Activated T-cell treated with anti-CD3 and anti-CD28 coated beads, Interleukin-2, amount 50 U/mL, for 48 hours (primary cell): ENCODE measurements around the gene LYPD1.
A peak's percentile ranks its signal among the peaks of the same experiment; 100 is the strongest.

Source experiments
- DNase-seq, 2 experiments: peaks; one replicate each; pipeline ENCODE4 v3.0.0-alpha.2; 2020

The LYPD1 gene

DNA sequence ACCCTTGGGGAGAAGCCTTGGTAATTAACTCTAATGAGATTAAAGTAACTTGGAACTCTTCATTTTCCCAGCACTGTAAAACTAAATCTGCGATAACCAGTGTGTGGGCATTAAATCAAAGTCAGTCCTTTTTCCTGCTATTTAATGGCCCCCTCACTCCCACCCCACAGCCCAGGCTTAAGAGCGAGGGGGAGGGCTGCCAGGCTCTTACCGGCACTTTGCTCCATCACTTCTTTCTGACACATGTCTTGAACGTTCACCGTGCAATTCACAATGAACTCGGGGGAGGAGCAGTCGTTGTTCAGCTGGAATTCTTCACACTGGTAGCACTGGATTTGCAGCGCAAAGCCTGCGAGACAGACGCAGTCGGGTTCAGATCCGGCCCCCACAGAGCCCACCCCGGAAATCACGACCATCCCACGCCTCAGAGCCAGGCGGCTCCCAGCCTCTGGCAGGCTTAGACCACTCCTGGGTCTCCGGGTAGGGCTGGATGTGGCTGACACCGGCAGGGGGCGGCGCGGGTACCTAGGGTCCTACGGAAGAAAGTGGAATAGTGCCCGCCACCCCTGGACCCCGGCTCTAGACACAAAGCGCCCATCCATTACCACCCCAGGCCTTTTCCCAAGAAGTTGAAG is 1.7 kb downstream of the LYPD1 start:
- DNase-seq, result peak in 1 of 2 experiments; percentile 12

DNA sequence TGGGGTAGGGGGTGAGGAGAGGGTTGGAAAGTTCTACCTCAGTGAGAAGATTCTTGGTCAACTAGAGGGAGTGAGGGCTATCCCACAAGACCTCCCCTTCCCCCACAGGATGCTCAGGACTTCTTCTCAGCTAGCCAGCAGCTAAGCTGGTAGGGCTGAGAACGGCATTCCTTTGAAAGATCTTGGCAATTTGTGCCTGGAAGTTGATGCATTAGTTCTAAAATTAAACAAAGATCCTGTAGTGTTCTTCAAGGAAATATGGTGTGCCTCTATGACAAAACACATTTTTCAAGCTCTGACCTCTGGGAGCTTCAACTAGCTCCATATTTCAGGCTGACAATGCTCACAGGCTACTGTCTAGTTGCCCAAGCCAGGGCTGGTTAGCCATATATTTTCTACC is 2.3 kb downstream of the LYPD1 start:
- no peak for DNase-seq

DNA sequence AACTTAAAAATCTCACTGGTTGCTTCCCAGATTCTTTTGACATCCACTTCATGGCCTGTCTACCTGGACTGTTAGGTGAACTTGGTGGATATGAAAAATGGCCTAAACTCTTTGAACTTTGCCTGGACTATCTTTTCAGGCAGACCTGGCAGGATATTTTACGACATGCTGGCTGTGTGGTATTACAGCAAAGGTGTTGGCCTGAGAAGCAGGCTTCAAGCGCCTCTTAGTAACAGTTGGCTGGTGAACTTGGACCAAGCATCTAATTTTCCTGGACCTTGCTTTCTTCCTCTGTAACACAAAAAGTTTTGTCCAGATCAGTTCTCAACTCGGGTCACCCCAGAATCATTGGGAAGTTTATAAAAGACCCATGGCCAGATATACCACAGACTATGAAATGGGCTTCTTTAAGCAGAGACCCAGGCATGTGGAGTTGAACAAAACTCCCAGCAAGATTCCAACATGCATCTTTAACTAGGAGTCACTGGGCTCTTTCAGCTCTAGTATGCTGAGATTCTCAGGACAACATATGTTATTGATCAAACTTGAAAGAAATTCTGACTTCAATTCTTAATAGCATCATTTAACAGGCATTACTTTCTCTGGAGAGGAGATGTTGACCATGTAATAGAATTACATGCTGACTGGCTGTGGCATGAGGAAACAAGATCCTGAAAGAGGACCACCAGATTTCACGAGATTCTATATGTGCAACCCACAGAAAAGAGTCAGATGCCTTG is 4.4 kb downstream of the LYPD1 start:
- DNase-seq, result no peak

DNA sequence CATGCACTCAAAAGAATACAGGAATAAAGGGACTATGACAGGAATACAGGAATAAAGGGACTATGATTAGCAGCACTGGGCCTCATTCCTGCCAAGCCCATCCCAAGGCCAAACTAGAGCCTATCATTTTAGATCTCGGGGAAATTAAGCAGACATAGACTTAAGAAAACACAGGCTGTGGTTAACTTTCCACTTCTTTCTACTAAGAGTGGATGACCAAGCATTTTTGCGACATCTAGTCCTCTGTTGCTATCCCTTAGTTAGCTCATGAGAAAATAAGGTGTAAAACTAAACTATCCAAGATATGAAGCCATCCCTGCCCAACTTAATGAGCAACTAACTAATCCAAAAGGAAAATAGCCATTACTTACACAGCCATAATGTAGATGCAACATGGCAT is 5.9 kb downstream of the LYPD1 start:
- no peak for DNase-seq

DNA sequence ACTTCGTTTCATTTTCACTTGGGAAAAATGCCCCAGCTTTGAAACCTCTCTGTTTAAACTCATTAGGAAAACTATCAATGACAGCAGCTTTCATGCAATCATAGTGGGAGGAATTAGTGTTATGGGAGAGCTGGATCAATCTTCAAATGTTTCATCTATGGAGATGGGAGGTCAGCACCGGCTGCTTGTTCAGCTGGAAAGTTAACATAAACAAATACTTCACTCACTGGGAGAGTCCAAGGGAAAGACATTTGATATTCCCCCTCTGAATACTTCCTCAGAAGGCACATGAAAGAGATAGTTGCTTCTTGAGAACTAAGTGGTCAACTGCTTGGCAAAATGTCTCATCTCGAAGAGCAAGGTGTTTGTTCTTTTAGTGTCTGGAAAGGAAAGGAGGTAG is 7.3 kb downstream of the LYPD1 start:
- no peak for DNase-seq

DNA sequence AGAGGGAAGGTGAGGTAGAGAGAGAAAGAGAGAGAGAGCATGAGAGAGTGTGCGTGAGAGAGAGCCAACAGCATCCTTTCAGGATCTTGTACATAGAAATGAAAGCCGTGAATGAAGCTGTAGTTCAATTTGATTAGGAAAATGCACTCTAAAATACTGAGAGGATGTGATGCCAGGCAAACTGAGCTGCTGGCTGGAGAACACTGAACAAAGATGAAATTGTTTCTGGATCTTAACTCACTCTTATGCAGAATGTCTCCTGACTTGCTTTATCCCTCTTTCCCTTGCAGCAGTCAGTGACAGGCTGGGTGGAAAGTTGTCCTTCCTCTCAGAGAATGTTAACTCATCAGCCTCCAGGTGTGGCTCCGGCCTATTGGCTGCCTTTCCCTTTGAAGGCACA is 10.7 kb downstream of the LYPD1 start:
- DNase-seq, result no peak

DNA sequence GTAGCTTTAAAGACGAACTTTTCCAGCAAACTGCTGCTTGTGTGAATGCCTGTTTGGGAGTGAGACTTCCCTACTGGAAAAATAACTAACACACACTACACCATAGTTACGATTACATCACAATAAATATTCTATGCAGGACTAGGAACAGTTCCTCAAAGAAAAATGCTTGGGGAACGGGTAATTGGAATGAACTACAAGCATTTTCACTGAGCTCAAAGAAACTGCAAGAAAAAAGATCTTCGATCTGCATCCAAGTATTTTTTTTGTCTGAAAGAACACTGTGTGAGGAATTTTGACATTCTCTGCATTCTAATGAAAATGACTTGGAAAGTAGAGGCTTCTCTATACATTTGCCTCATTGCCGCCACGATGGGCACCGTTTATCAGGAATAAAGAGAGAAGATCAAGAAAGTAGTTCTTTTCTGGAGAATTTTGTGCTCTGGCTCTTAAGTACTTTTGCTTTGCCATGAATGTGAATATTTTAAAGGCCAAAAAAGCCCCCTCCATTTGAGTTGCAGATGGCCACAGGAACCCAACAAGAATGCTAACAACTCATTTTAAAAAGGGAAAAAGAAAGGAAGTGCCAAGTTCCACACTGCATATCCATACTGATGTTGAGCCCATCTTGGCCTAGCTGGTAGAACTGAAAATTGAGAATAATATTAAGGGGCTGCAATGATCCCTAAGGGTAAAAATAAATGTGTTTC is 13.6 kb downstream of the LYPD1 start:
- DNase-seq, result no peak

DNA sequence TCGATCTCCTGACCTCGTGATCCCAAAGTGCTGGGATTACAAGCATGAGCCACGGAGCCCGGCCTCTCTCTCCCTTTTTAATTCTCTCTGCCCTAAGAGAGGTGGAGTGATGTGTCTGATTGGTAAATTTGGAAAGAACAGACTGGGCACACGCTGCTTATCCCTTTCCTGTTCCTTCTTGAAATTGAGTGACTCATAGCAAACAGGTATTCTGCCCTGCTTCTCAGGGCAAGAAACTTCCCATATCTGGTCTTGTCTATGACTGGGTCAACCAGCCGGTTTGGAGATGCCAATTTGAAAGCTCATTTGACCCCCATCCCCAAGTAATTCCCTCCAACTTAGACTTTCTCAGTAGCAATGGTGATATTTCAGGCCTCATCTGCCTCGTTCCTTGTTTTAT is 15.0 kb downstream of the LYPD1 start:
- DNase-seq, result no peak

DNA sequence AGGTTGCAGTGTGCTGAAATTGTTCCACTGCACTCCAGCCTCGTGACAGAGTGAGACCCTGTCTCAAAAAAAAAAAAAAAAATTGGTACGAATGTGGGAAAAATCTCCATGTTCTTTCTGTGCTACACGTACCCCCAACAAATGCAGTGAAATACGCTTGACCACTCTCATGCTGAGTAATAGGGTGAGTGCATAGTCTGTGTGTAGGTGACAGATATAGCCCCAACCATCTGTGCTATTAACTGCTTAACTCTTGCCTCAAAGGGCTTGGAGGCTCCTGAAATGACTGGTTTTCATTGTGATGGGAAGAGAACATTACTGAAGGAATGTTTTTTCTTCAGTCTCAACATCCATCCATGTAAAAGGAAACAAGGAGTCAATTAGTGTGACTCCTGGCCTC is 15.7 kb downstream of the LYPD1 start:
- no peak for DNase-seq

DNA sequence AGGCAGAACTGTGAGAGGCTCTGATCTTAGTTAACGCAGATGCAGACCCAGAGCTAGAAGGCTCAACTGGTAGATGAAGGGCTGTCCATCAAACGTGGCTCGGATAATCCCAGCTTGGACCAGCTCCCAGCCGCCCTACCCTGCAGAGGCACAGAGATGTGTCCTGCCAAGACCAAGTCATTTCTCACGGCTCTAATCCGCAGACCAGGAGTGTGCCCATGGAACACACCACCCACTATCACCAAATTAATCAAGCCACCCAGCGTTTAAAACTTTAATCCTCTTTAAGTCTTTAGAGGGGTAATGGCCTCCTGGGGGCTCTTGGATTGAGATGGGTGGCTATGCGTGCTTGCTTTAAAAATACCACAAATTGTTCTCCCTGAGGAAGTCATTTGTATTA is 17.5 kb downstream of the LYPD1 start:
- no peak for DNase-seq

DNA sequence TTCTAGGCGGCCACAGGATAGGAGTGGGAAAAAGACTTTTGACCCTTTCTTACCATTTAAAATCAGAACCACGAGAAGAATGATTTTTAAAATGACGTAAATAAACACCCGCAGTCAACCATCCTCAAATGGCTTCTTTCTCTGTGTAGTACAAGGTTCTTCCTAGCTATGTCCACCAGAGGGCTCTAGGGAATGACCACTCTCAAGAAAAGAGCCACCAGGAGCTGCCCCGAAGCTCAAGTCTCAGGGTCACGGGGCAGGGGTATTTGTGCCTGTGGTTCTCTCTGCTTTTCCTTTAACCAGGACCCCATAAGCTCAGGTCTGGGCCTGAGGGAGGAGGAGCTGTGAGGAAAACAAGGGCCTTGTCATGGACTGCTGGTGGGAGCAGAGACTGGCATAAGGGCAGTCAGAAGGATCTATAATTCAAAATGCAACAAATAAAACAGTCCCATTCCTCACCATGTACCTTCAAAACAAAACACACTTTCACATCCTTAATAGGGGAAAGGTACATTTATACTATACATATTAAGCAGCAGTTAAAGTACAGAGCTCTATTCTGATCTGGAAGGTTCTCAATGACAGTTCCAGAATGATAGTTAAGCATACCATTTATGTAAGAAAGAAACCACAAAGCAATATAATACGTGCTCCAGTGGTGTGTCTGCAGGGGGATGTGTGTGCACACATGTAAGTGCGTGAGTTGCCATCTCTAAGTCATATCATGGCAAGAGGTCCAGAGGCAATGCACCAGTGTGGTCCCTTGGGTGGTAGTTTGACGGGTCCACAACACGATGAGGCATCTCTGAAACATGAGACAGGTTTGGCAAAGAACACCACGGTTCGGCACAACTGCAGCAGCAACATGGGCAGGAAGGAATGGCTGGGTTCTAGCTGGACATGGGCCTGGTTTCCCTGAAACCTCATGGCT is 18.6 kb downstream of the LYPD1 start:
- DNase-seq, result no peak

DNA sequence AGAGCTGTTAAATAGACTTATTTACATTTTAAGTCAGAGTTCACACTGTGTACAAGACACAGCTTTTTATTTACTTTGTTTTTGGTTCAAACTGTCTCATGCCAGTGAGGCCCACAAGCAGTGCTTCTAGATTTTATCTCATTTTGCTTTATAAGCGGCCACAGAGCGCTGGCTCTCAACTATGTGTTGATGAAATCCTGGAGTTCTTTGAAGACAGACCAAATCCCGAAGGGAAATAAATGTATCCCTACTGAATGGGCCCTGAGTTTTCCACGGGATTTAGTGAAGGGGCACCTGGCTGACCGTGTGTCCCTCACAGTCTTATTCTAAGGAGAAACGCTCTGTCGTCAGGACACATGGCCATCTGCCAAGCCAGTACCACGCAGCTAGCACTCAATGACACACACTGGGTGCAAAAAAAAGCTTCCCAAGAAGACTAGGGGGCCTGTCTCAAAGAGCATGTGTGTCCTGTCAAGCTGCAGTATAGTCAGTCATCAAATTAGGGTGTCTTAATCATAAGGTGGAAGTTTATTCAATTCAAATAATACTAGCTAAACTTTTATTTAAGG is 23.4 kb downstream of the LYPD1 start:
- no peak for DNase-seq

DNA sequence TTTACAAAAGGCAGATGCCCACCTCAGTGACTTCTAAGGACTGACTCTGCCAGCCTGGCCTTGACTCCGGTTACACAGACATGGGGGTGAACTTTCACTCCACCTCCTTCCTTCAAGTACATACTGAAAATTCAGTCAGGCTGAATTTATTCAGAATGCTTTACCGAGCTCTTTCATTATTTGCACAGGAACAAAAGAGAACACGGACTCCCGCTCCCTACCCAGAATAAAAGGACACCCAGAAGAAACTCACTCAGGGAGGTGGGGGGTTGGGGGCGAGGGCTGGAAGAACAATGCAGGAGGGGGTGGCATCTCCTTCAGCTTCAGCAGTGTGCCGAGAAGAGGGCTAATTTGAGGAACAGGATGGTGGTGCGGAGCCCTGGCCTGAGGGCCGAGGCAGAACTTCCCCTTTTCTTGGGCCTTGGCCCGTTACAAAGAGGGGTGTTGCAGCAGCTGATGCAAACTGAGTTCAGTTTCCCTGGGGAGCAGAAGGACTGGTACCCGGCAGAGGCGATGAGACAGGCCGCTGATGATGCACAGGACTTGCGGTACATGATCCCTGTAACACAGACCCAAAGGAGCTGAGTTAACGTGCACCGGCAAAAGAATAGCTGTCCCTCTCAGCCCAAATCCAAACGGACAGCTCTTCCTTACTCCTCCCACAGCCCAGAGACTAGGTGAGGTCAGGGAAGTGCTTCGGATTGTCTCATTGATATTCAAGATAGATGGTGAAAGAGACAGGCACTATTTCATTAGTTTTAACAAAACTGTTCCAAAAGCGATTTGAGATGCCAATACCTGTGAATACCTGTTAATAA is 24.1 kb downstream of the LYPD1 start:
- DNase-seq, result no peak

DNA sequence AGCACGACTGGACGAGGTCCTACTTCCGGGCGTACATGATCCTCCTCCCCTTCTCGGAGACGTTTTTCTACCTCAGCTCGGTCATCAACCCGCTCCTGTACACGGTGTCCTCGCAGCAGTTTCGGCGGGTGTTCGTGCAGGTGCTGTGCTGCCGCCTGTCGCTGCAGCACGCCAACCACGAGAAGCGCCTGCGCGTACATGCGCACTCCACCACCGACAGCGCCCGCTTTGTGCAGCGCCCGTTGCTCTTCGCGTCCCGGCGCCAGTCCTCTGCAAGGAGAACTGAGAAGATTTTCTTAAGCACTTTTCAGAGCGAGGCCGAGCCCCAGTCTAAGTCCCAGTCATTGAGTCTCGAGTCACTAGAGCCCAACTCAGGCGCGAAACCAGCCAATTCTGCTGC is 24.8 kb downstream of the LYPD1 start:
- DNase-seq, result no peak

DNA sequence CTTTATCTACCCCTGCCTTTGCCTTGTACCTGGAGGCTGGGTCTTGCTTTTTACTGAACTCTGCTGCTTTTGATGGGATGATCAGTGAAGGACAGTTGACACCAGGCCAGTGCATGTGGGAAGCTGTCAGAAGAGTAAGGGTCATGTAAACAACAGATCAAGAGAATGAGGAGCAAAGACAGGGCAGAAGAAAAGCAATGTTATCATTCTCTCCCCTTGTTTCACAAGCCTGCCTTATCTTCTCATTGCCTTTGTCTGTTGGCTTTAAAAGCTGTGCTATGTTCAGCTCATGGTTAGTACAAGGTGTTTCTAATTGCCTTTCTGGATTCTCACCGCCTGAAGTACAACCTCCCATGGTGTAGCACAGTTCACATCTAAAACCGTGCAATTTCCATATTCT is 27.6 kb downstream of the LYPD1 start:
- DNase-seq, result no peak

DNA sequence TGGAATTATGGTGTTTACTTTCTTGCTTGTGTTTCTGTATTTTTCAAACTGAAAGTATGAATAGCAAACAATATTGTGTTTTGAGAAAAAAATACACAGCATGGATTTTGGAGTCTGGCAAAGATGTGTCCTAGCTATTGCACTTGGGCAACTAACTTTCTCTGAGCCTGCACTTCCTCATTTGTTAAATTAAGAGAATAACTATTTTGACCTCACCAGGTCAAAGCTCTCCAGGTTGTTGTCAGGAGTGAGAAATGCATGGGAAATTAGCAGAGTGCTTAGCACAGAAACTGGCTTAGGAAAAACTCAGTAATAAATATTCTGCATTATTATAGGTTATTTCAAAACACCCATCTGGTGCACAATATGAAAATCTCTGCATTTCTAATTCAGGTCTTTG is 28.2 kb downstream of the LYPD1 start:
- no peak for DNase-seq

DNA sequence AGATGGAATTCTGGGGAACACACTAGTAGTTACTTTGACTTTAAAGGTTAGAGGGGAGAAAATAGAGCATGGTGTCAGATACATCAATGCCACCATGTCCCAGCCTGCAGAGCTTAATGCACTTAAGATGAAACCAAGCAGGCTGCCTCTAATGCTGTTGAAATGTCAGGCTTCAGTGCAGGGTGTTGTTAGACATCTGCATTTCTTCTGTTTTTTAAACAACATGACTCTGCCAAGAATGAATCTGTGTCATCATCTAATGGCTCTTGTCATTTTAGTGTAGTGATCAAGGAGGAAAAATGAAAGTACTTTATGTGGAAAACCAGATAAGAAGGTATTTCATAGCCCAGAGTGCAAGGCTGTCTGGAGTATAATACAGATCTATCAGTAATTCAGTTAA is 29.9 kb downstream of the LYPD1 start:
- no peak for DNase-seq

DNA sequence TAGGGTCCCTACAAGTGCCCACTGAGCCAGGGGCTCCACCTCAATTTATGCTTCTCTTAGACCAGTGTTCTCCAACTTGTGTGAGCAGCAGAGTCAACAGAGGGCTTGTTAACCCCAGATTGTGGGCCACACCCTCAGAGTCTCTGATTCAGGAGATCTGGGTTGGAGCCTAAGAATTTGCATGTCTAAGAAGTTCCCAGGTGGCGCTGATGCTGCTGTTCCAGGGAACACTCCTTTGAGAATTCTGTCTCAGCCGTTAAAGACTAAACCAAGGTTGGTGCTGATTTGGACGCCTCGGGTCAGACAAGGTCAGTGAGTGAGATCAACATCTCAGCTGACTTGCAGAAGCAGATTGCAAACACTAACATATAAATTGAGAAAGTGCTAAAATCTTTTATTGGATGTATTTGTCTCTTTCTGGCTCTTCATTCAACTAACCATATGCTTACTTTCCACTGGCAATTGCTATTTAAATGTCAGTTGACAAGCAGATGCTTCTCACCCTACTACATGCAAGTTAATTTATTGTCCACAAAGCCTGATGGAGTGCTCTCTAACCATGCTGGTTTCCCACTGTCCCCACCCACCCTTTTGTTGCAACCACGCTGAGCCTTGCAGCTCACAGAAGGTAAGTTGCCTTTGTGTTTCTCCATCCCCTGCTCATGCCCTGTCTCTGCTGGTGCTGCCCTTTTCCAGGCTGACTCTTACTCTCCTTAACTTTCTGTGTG is 31.5 kb downstream of the LYPD1 start:
- no peak for DNase-seq

DNA sequence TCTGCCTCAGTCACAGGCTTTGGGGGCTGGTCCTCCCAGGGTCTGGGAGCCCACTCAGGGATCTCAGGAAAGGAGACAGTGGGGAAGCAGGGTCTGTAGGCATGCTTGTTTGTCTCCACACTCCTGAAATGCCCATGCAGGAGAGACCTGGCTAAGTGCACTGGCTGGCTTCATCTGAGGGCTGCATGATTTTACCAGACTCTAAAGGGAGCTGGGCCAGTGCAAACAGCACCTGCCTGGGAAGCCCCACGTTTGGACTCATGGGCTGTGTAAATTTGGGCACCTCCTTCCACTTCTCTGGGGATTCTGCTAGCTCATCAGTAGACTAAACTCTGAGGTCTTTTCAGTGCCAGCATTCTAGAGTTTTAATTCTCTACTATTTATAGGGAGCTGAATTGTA is 33.7 kb downstream of the LYPD1 start:
- DNase-seq, result no peak

DNA sequence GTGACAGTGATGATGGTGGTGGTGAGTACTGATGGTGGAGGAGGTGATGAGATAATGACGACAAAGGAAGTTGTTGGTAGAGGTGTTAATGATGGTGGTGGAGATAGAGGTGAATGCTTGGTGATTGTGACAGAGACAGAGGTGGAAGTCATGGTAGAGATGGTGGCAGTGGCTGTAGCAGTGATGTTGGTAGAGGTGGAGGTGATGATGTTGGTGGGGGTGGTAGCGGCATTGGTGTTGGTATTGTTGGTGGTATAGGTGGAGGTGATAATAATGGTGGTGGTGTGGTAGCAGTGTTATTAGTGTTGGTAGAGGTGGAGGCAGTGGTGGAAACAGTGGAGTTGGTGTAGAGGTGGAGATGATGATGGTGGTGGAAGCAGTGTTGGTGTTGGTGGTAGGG is 36.4 kb downstream of the LYPD1 start:
- DNase-seq, result no peak

DNA sequence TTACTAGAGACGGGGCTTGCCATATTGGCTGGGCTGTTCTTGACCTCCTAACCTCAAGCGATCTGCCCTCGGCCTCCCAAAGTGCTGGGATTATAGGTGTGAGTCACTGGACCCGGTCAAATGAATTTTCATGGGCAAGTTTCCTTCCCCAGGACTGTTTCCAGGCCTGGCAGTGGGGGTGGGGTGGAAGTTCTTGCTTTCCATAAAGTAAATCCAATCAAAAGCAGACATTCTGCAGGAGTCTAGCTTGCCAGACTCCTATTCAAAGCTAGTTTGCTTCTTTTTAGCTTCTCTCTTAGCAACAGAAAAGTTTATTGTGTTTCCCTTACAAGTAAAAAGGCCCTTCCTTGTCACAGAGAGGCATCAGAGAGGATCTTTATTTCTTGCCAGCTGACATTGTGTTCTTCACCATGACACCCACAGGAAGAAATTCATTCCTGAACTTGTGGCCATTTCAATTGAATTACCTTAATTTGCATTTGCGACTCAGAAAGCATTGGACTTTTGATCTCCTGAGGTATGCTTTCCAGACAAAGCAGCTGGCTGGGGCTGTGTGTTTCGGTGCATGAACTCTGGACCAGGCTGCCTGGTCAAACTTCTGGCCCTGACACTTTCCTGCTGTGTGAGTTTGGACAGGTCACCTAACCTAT is 37.9 kb downstream of the LYPD1 start:
- no peak for DNase-seq
